Fibroblast of lung (primary cell): Measurements from ENCODE around the gene LRRK1.

ENCODE experiments used
- EZH2 ChIP-seq: IDR thresholded peaks from 2 replicates; pipeline ENCODE4 v1.5.1; 2012; ENCODE audit warnings: low read length, control low read depth, mild to moderate bottlenecking; ENCODE audit errors: missing control alignments
- TF ChIP-seq, protein P1 (sequence below), 2 donors: IDR thresholded peaks in 1 of 2; conservative IDR thresholded peaks in 1 of 2; 1 replicate in 1 of 2; 2 replicates in 1 of 2; pipeline ENCODE4 v1.5.1; 2011 to 2012; ENCODE audit warnings: low read length in 2 of 2, control low read depth in 1 of 2, inconsistent platforms in 1 of 2, low read depth in 1 of 2, mild to moderate bottlenecking in 1 of 2

DNA sequence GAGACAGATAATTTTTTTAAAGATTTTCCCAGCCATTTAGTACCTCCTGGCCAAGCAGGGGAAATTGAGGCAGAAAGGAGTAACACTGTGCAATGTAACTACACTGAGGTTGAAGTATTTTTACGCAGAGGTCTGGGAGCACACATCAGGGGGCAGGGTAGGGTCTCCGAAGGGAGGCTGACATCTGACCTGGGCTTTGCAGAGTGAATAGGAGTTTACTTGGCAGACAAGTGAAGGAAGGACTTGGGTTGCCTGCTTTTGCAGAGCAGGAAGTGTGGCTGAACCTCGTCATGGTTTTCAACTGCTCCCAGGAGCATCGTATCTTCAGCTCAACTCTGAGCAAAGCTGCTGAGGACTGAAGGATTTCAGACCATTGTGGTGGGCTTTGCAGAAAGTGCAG is 66.2 kb downstream of the LRRK1 start:
- TF ChIP-seq, protein P1, sequence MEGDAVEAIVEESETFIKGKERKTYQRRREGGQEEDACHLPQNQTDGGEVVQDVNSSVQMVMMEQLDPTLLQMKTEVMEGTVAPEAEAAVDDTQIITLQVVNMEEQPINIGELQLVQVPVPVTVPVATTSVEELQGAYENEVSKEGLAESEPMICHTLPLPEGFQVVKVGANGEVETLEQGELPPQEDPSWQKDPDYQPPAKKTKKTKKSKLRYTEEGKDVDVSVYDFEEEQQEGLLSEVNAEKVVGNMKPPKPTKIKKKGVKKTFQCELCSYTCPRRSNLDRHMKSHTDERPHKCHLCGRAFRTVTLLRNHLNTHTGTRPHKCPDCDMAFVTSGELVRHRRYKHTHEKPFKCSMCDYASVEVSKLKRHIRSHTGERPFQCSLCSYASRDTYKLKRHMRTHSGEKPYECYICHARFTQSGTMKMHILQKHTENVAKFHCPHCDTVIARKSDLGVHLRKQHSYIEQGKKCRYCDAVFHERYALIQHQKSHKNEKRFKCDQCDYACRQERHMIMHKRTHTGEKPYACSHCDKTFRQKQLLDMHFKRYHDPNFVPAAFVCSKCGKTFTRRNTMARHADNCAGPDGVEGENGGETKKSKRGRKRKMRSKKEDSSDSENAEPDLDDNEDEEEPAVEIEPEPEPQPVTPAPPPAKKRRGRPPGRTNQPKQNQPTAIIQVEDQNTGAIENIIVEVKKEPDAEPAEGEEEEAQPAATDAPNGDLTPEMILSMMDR (conservative IDR thresholded peaks at IDR 0.05 in 1 of 2, IDR thresholded peaks at IDR 0.05 in 1 of 2; ENCODE audit: low read depth in 1 of 2, low read length in 2 of 2) = no peak
- TF ChIP-seq EZH2 = no peak
